Stimulated activated CD4-positive, alpha-beta T cell treated with anti-CD3 and anti-CD28 coated beads, Interleukin-4, amount 100 ng/mL, for 1 hour (primary cell): Measurements from ENCODE around the gene RPS6KA2.

Source experiments
- DNase-seq: peaks from one replicate; pipeline ENCODE4 v3.0.0-alpha.2; 2020

The RPS6KA2 gene

DNA sequence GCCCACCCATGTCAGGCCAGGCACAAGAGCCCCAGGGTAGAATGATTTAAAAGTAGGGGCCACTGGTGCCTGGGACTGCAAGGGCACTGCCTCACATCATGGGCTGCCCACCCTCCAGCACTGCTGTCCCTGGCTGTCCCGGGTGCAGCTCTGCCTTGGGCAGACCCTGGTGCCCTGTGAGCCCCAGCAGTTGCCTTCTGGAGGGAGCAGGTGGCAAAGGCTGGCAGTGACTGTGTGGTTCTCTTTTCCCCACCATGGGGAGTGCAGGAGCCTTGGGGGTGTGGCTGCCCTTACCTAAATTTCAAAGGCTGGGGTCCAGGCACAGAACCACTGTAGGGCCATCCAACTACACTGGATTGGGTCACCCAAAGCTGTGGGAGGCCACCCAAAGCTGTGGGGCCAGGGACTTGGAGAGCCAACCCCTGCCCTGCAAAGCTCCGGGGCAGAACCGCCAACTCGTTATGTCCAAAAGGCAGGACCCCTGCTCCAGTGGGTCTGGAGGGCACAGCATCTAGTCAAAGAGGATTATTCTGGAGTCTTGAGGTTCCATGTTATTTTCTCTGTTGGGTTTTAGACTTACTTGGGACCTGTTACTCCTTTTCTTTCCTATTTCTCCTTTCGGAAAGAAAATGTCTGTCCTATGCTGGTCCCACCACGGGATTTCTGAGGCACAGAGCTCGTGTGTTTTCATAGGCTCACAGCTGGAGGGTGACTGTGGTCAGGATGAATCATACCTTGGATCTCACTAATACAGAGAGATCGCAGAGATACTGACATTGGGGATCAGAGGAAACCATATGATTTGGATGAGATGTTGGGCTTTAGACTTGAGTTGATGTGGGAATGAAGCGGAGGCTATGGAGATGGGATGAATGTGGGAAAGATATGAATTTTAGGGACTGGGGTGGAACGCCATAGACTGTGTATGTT, 105.9 kb downstream of the RPS6KA2 start:
- no peak for DNase-seq

- no peak for DNase-seq
Observed at GRCh38 chr6:166516251-166516884, 110.7 kb downstream of the RPS6KA2 start.

- DNase-seq: peak; percentile 57
Observed at GRCh38 chr6:166515072-166515810, 111.8 kb downstream of the RPS6KA2 start.

DNA sequence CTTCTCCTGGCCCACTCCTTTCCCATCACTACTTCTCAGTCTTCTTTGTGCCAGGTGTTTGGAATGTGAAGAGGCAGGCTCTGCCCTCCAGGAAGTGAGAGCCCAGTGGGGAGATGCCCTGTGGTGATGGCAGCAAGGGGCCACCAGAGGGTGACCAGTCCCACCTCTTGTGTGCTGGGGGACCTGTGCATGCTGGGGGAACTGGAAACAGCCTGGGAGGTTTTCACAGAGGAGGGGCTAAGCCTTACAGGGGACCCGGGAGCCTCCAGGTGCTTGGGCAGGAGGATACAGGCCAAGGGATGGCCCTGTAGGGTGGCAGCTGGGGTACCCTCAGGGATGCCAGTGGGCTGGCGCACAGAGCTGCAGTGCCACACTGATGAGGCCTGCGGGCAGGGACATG, 112.9 kb downstream of the RPS6KA2 start:
- DNase-seq: no peak

DNA sequence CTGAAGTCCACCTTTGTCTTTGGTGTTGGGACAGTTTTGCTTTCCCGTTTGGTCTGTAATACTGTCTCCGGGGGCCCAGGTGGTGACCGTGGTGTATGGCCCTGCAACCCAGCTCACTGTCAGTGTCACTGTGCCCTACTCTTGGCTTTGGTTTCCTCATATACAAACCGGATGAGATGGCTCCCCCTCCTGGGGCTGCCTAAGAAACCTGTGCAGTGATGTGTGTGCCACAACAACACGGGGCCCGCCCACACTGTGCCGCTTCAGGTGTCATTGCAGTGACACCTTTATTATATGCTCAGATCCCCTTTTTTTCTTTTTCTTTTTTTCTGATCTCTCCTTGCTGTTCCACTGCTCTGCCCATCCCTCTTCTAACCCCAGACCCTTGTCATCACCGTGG, 114.5 kb downstream of the RPS6KA2 start:
- DNase-seq: peak; percentile 46

DNA sequence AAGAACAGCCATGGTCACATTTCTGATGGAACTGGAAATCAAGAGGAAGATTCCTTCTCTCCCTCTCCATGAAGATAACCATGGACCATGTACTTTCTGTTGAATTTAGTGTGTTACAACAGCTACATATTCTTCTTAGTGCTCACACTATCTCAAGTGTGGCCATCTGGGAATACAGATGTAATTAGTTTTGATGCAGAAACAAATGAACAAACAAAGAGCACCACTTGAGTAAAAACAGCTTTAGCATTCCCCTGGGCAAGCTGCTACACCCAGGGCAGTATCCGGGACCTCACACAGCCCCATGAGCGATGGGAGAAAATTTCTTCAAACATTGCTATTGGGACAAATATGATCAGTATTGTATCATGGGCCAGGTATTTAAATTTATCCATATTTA, 115.7 kb downstream of the RPS6KA2 start:
- DNase-seq: no peak

GRCh38 chr6:166509193-166509592, 117.9 kb downstream of the RPS6KA2 start:
- DNase-seq: no peak

DNA sequence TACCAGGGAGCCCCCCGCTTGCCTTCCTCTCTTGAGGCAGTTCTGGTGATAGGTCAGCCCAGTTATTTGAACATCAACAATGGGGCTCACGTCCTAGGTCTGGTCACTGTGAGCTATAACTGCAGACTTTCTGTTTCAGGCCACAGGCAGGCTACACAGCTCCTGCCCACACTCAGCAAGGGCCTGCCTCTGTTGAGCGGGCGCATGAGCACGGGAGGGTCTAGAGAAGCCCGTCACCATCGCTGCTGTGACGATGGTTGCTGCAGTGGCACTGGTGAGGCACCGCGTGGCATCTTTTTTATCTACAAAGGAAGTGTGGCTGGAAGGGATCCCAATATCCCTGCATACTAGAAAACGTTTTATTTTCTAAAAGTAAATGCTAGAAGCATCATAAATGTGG, 118.3 kb downstream of the RPS6KA2 start:
- DNase-seq: no peak

DNA sequence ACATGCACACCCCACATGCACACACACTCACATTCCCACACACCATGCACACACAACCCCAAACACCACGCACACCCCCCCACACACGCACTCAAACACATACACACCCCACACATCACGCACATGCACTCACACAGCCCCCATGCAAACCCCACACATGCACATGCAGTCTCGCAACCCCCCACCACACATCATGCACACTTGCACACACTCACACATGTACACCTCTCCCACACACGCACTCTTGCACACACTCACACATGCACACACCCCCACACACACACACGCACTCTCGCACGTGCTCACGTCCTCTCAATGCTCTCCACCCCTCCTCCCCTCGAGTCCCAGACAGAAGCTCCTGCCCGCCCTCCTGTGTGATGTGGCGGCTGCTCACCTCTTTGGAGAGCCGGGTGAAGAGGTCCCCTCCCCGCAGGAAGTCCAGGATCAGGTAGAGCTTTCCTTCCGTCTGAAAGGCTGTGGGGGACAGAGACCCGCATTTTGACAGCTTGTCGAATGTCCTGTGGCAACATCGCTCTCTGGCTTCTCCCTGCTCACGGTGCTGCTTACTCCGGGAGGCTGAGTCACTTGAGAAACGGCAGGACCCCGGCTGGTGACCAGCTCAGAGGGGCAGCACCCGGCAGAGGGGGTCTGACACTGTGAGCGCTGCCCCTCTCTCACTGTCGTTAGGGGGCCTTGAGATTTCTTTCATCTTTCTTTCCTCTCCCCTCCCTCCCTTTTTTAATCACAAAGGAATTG, 119.1 kb downstream of the RPS6KA2 start:
- DNase-seq: no peak

GRCh38 chr6:166507380-166507779, 119.7 kb downstream of the RPS6KA2 start:
- DNase-seq: no peak

- no peak for DNase-seq
Observed at GRCh38 chr6:166505133-166505905, 121.7 kb downstream of the RPS6KA2 start.

DNA sequence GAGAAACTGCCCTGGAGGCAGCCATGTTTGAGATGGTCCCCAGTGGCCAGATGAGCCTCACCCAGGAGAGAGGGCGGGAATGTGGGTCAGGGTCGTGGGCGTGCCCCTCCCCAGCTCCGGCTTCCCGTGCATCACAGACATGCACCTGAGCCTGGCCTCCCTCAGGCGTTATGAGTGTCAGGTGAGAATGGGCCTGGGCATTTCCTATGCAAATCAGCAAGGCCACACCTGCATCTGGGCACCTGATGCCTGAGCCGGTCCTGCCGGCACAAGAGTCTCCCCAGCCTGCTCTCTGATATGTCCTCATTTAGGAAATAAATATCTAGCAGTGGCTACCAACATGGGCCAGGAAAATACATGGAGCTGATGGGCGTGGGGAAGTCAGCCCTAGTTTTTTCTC, 123.0 kb downstream of the RPS6KA2 start:
- no peak for DNase-seq

- DNase-seq: no peak
Observed at GRCh38 chr6:166503167-166503744, 123.8 kb downstream of the RPS6KA2 start.

DNA sequence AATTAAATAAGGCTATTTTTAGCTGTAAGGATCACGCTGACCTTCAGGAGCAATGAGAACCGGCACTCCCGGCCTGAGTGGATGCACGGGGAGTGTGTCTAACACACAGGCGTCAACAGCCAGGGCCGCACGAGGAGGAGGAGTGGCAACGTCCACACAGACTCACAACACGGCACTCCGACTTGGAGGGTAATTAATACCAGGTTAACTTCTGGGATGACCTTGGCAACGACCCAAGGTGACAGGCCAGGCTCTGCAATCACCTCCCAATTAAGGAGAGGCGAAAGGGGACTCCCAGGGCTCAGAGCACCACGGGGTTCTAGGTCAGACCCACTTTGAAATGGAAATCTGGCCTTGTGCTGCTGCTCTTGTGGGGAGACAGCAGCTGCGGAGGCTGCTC, 124.6 kb downstream of the RPS6KA2 start:
- no peak for DNase-seq

GRCh38 chr6:166501246-166501645, 125.8 kb downstream of the RPS6KA2 start:
- no peak for DNase-seq

GRCh38 chr6:166500246-166500645, 126.8 kb downstream of the RPS6KA2 start:
- no peak for DNase-seq

DNA sequence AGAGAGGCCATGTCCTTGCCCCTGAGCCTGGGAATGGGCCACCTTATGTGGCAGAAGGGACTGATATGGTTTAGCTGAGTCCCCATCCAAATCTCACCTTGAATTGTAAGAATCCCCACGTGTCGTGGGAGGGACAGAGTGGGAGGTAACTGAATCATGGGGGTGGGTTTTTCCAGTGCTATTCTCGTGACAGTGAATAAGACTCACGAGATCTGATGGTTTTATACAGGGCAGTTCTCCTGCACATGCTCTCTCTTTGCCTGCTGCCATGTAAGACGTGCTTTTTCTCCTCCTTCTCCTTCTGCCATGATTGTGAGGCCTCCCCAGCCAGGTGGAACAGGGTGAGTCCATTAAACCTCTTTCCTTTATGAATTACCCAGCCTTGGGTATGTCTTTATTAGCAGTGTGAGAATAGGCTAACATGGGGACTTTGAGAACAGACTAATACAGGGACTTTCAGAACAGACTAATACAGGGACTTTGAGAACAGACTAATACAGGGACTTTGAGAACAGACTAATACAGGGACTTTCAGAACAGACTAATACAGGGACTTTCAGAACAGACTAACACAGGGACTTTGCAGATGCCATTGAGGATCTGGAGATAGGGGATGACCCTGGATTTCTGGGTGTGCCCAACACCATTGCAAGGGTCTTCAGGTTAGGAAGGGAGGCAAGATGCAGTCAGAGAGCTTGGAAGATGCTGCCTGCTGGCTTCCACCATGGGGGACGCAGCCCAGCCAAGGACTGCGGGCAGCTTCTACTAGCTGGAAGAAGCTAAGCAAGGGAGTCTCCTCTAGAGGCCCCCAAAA, 127.5 kb downstream of the RPS6KA2 start:
- DNase-seq: peak; percentile 17

GRCh38 chr6:166498661-166499349, 128.2 kb downstream of the RPS6KA2 start:
- DNase-seq: no peak

- DNase-seq: no peak
Observed at GRCh38 chr6:166498228-166498627, 128.8 kb downstream of the RPS6KA2 start.
